G401.6 (cell line): Measurements from ENCODE around the gene ACTRT3.

Experiments
- FAIRE-seq: peaks from 2 replicates; lab custom pipeline; 2012; peaks lifted over from hg19 to GRCh38; lab: Jason Lieb, UNC

Gene ACTRT3

GRCh38 chr3:169769287-169770181, at the start of gene ACTRT3:
ACTRT3 (minus strand) TSS chr3:169769561; CDS start chr3:169769520, 41 bp downstream.
- no peak for FAIRE-seq

DNA sequence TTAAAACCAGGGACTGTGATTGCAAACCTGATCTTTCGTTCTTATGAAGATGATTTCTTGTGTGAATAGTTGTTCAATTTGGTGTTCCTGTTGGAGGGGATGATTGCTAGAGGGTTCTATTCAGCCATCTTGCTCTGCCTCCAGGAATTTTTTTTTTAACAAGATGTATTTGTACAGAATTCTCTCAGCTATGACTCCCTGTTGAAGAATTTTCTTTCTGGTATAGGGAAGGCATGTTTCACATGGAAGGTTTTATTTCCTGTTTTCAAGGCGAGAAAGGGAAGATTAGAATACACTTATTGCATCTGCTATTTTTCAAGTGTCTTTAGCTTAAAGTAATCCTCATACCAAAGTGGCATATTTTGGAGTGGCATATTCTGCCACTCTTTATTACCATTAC, 49.0 kb upstream of the ACTRT3 start:
- FAIRE-seq, result no peak

DNA sequence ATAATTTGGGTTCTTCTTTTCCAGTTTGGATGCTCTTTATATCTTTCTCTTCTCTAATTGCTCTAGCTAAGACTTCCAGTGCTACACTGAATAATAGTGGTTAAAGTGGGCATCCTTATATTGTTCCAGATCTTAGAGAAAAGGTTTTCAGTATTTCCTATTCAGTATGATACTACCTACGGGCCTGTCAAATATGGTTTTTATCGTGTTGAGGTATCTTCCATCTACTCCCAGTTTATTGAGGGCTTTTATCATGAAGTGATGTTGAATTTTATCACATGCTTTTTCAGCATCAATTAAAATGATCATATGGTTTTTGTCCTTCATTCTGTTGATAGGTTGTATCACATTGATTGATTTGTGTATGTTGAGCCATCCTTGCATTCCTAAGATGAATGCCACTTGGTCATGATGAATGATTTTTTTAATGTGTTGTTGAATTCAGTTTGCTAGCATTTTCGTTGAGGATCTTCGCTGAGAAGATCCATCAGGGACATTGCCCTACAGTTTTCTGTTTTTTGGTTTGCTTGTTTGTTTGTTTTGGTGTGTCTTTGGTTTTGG, 46.3 kb upstream of the ACTRT3 start:
- FAIRE-seq, result no peak

GRCh38 chr3:169813757-169814517, 44.6 kb upstream of the ACTRT3 start:
- FAIRE-seq, result no peak

- no peak for FAIRE-seq
Measured at GRCh38 chr3:169813278-169813677, 43.9 kb upstream of the ACTRT3 start.

GRCh38 chr3:169812332-169813235, 43.2 kb upstream of the ACTRT3 start, which contains the start of the genes LRRC34 and LRRIQ4:
LRRC34 (minus strand) TSS chr3:169812904; CDS start chr3:169812548, 356 bp downstream.
LRRIQ4 (plus strand) TSS chr3:169812870; CDS start chr3:169821922, 9,052 bp downstream.
- FAIRE-seq, result no peak

- FAIRE-seq, result no peak
Measured at GRCh38 chr3:169811631-169812331, 42.4 kb upstream of the ACTRT3 start.

DNA sequence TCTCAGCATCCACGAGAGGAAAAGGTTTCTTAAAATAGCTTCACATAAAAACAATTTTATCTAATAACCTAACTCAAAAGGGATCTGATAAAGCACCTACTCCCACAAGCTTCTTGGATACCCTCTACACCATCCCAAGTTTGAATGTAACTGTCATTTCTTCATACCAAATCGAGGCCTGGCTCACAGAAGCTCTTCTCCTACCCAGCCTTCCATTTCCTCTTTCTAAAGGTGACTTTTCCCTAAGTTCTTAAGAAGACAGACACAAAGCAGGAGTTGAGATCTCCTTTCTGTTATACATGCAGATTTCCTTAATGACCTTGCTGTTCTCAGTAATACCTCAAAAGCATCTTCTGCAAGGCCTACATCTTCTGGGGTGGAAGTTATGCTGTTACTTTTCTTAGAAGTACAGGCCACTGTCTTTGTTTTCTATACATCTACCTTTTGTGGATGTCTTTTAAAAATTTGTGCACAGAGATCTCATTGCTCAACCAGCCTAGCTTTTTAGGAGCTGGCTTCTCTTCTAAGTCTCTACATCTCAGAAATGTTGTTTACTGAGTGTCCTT, 40.0 kb upstream of the ACTRT3 start:
- FAIRE-seq, result no peak

GRCh38 chr3:169804681-169805080, 35.3 kb upstream of the ACTRT3 start:
- FAIRE-seq, result no peak

DNA sequence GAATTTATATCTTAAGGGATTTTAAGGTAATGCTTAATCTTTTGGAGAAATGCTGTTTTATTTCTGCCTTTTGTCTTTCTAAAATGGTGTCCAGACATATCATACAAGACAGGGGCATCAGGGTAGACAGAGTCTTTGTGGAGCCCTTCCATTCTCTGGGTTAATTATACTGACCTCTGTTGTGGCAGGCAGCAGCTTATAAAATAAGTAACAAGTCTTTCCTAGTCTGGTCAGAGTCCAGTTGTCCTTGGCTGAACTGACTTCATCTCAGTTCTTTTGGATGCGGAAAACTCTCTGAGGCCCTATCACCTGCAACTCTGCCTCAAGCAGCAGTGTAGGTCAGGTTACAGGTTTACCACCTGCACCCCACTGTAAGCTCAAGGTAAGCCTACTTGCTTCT, 23.0 kb upstream of the ACTRT3 start:
- FAIRE-seq, result no peak

DNA sequence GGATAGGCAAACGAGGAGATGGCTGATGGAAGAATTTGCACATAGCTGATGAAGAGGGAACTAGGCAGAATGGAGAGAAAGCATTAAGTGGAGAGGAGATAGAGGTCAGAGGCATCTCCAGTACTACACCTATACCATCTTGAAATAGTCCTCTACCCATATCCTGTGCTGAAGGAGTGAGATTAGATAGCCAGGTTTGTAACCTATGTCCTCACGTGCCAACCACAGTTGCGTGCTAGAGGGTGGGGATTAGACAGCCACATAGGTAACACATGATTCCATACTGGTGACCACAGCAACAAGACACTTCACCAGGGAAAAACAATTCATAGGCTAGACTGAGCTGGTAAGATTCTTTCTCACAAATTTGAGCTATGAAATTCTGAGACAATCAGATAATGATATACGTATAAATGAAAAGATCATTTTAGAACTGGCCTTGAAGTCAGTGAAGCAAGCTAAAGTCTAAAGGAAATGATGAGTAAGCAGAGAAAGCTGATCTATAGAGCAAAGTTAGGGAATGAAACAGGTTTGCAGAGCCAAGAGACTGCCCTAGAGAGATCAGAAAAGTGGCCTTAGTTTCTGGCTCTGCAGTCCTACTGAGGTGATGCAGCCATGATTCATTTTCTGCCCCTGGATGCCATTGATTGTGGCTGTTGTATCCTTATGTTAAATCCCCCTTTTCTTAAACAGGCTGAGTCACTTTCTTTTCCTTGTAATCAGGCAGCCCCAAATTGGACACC, 21.5 kb upstream of the ACTRT3 start:
- FAIRE-seq, result no peak

DNA sequence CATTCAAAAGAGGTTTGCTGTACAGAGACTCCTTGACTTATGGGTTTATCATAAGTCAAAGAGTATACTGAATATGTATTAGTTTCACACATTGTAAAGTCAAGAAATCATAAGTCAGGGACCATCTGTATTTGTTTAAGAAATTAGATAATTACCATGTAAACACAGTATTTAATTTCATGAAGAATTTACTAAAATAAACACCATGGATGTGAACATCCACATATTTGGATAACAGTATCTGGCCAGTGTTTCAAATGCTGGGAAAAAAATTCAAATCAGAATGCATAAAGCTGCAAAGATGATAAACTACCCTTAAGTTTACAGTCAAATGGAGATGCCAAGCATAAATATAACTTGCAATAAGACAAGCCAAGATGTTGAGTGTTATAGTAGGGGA, 20.9 kb upstream of the ACTRT3 start:
- FAIRE-seq, result no peak

DNA sequence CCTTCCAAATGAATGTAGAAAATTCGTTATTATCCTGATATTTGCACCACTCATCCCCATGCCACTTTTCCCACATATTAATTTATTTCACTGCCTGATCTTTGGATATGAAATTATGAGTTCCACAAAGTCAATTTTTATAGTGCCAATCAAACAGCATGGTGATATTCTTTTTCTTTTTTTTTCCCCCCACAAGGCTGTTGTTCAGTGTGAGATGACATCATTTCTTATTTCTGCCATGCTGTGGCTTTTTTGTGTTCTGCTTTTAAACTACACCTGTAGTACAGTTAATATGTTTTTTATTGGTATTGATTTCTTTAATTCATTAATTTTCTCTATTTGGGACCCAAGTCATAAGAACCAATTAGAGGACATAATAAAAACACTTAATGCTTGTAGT, 18.4 kb upstream of the ACTRT3 start:
- FAIRE-seq, result no peak

DNA sequence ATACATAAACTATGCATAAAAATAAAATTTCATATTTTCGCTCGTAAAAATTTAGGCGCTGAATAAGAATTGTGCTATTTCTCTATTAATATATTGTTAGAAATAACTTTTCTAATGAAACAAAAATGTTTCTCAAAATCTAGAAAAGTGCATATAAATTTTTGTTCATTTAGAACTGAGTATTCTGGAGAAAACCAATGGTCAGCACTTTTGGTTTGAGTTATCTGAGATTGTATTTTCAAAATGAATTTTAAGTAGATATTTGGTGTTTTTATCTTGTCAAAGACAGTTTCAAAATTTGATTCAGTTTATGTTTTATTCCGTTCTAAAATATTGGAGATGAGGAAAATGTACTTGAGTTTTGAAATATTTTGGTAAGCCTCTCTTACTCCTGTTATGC, 17.8 kb upstream of the ACTRT3 start:
- FAIRE-seq, result no peak

GRCh38 chr3:169781209-169781855, 12.0 kb upstream of the ACTRT3 start:
- FAIRE-seq, result no peak

- FAIRE-seq, result no peak
Measured at GRCh38 chr3:169780742-169781141, 11.4 kb upstream of the ACTRT3 start.

GRCh38 chr3:169777822-169778221, 8.5 kb upstream of the ACTRT3 start:
- FAIRE-seq, result no peak

- no peak for FAIRE-seq
Measured at GRCh38 chr3:169774186-169774585, 4.8 kb upstream of the ACTRT3 start.
